ENCODE data around the gene STIMATE.

GRCh38 chr3:52822363-52822762, 75.0 kb downstream of the STIMATE start:
- TF ChIP-seq SP1 (IDR thresholded peaks at IDR 0.05) (no peak), FOXM1 (IDR thresholded peaks at IDR 0.05; ENCODE audit: borderline replicate concordance) (no peak), FOXA1 (IDR thresholded peaks at IDR 0.05) (no peak), SUZ12 (IDR thresholded peaks at IDR 0.05) (no peak), TARDBP (IDR thresholded peaks at IDR 0.05) (no peak), HDGF (IDR thresholded peaks at IDR 0.05; ENCODE audit: borderline replicate concordance) (no peak), BHLHE40 (IDR thresholded peaks at IDR 0.05; ENCODE audit: borderline replicate concordance) (no peak), FOXK2 (IDR thresholded peaks at IDR 0.05) (no peak)
- TF ChIP-seq, protein P1, sequence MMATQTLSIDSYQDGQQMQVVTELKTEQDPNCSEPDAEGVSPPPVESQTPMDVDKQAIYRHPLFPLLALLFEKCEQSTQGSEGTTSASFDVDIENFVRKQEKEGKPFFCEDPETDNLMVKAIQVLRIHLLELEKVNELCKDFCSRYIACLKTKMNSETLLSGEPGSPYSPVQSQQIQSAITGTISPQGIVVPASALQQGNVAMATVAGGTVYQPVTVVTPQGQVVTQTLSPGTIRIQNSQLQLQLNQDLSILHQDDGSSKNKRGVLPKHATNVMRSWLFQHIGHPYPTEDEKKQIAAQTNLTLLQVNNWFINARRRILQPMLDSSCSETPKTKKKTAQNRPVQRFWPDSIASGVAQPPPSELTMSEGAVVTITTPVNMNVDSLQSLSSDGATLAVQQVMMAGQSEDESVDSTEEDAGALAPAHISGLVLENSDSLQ (IDR thresholded peaks at IDR 0.05): peak; percentile 88

Measured in HEK293T (cell line).